ENCODE measurements around the gene VAT1. TPM values are rescaled to one million over a fixed set of nuclear protein-coding genes. Genes with fewer than 3 reads are reported as not detected.

Gene VAT1
- total and polyA plus RNA-seq, 2 of the 13 experiments (the other 11 are each of a cell fraction or from before 2014, with no cell fraction given), result 143 to 205 TPM

- TF ChIP-seq CSRNP1 (CRISPR knock-in tag; IDR thresholded peaks at IDR 0.05) (no peak), ZBTB34 (CRISPR knock-in tag; IDR thresholded peaks at IDR 0.05) (no peak), HOXA3 (CRISPR knock-in tag; IDR thresholded peaks at IDR 0.05) (peak; percentile 57), ERF (CRISPR knock-in tag; IDR thresholded peaks at IDR 0.05) (peak; percentile 70), IRF1 (CRISPR knock-in tag; IDR thresholded peaks at IDR 0.05; ENCODE audit: low read depth) (peak; percentile 99), ZNF687 (CRISPR knock-in tag; IDR thresholded peaks at IDR 0.05) (peak; percentile 82), ZNF580 (CRISPR knock-in tag; IDR thresholded peaks at IDR 0.05; ENCODE audit: borderline replicate concordance, low read depth) (peak; percentile 73; the same call in 1 of the 2 replicates), THAP11 (CRISPR knock-in tag; IDR thresholded peaks at IDR 0.05) (peak; percentile 62; the same call in 1 of the 2 replicates), ZNF280D (CRISPR knock-in tag; IDR thresholded peaks at IDR 0.05) (peak; percentile 64; the same call in 1 of the 2 replicates), TBX3 (IDR thresholded peaks at IDR 0.05; ENCODE audit: borderline replicate concordance) (no peak), MXI1 (IDR thresholded peaks at IDR 0.05; ENCODE audit: borderline replicate concordance, low read depth, low read length) (peak; percentile 49; the same call in 1 of the 3 replicates), YY1 (IDR thresholded peaks at IDR 0.05; ENCODE audit: insufficient read depth, insufficient replicate concordance, low read depth, low read length) (peak; percentile 25), FLYWCH1 (CRISPR knock-in tag; IDR thresholded peaks at IDR 0.05) (0 out of 2 replicates have a peak, but pooled peaks have one; percentile 63)
Measured at GRCh38 chr17:43006639-43007551, 15.3 kb downstream of the VAT1 start, which contains the start of gene IFI35 (continued).
